Measurements from ENCODE around the gene CRYBB1. TPM values are rescaled to one million over a fixed set of nuclear protein-coding genes. Genes with fewer than 3 reads are reported as not detected.

Gene CRYBB1
- total RNA-seq, 1 donor from 2014 or later = not detected

Other genes starting within 250 kb of the CRYBB1 start
- gene ASPHD2, start 188.8 kb downstream of the CRYBB1 start, total RNA-seq = 14.2 and 14.5 TPM in 2 replicates
- 39.0 and 39.4 TPM in 2 replicates for gene HPS4, start 134.2 kb downstream of the CRYBB1 start, total RNA-seq
- gene SRRD, start 134.2 kb downstream of the CRYBB1 start, total RNA-seq = 21.6 and 23.0 TPM in 2 replicates
- gene TFIP11, start 105.6 kb downstream of the CRYBB1 start, total RNA-seq = 49.7 and 55.0 TPM in 2 replicates
- gene TPST2, start 27.9 kb downstream of the CRYBB1 start, total RNA-seq = 13.7 and 14.2 TPM in 2 replicates
- gene CRYBA4, start 3.9 kb upstream of the CRYBB1 start, total RNA-seq = not detected in 2 replicates
- 11.9 and 13.0 TPM in 2 replicates for gene MIAT, start 39.6 kb upstream of the CRYBB1 start, total RNA-seq

Data from activated T-helper 2 cell treated with anti-CD3 and anti-CD28 coated beads, Interferon-gamma antibody, Interleukin-2, Interleukin-4, amounts not matched to agents 10 μg/mL and 5 μg/mL and 100 μg/mL, durations not matched to agents 14 hours and 24 hours and 36 hours (primary cell).